ENCODE data around the gene NFIA.

GRCh38 chr1:61143821-61144424 is 61.6 kb downstream of the NFIA start:
- no peak for TF ChIP-seq CTCF (IDR thresholded peaks at IDR 0.05)
- no peak for TF ChIP-seq POLR2A (IDR thresholded peaks at IDR 0.05)
- TF ChIP-seq EP300 (IDR thresholded peaks at IDR 0.05): no peak

Measured in upper lobe of left lung (tissue), 4 donors.